ENCODE data around the gene GRB14. TPM values are rescaled to one million over a fixed set of nuclear protein-coding genes. Genes with fewer than 3 reads are reported as not detected.
"Not testable (repeated sequence)": the region's sequence is repeated elsewhere in the genome, so short reads cannot be mapped to it uniquely, and the experiment has no call there.

Gene GRB14
- total RNA-seq, 3 donors from 2014 or later: 0.27 TPM; not detected in 2

GRCh38 chr2:164558450-164558849 lies 62.8 kb downstream of the GRB14 start:
- no peak for ATAC-seq
- H3K36me3 Mint-ChIP-seq (ENCODE audit: insufficient read depth): no peaks in the 10 kb centered on the region
- H3K4me3 Mint-ChIP-seq: no peak overlapping the region
- H3K4me1 Mint-ChIP-seq (ENCODE audit: low read depth): no peaks in the 10 kb centered on the region
- H3K27me3 Mint-ChIP-seq (ENCODE audit: low read depth): no peaks in the 10 kb centered on the region
- no peak for DNase-seq
- no peaks in the 10 kb centered on the region for H3K9me3 Mint-ChIP-seq

GRCh38 chr2:164554487-164554886 lies 66.8 kb downstream of the GRB14 start:
- Mint-ChIP-seq H3K9me3 (no peaks in the 10 kb centered on the region), H3K4me1 (ENCODE audit: low read depth) (no peaks in the 10 kb centered on the region)
- no peak for DNase-seq

GRCh38 chr2:164551519-164551918 lies 69.8 kb downstream of the GRB14 start:
- no peaks in the 10 kb centered on the region for H3K36me3 Mint-ChIP-seq (ENCODE audit: insufficient read depth)
- ATAC-seq (no peak), DNase-seq (no peak)
- H3K4me3 Mint-ChIP-seq: no peak overlapping the region
- no peaks in the 10 kb centered on the region for H3K27me3 Mint-ChIP-seq (ENCODE audit: low read depth)
- H3K4me1 Mint-ChIP-seq (ENCODE audit: low read depth): no peaks in the 10 kb centered on the region
- H3K9me3 Mint-ChIP-seq: no peaks in the 10 kb centered on the region

More at GRCh38 chr2:164554487-164554886, 66.8 kb downstream of the GRB14 start:
- no peak for ATAC-seq
- no peak overlapping the region for H3K4me3 Mint-ChIP-seq
- no peaks in the 10 kb centered on the region for H3K27me3 Mint-ChIP-seq (ENCODE audit: low read depth)
- H3K36me3 Mint-ChIP-seq (ENCODE audit: insufficient read depth): no peaks in the 10 kb centered on the region

DNA sequence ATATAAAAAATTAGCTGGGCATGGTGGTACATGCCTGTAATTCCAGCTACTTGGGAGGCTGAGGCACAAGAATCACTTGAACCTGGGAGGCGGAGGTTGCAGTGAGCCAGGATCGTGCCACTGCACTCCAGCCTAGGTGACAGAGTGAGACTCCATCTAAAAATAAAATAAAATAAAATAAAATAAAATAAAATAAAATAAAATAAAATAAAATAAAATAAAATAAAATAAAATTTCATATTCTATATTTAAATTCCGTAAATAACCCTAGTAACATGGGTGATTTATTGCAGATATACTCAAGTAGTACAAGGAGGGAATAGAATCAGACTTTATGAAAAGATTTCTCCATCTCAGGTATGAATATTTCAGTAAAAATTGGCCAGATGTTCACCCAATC lies 71.6 kb downstream of the GRB14 start:
- not testable (repeated sequence) for H3K36me3 Mint-ChIP-seq (ENCODE audit: insufficient read depth); H3K4me3 Mint-ChIP-seq; H3K9me3 Mint-ChIP-seq; ATAC-seq; DNase-seq; H3K27me3 Mint-ChIP-seq (ENCODE audit: low read depth); H3K4me1 Mint-ChIP-seq (ENCODE audit: low read depth)

DNA sequence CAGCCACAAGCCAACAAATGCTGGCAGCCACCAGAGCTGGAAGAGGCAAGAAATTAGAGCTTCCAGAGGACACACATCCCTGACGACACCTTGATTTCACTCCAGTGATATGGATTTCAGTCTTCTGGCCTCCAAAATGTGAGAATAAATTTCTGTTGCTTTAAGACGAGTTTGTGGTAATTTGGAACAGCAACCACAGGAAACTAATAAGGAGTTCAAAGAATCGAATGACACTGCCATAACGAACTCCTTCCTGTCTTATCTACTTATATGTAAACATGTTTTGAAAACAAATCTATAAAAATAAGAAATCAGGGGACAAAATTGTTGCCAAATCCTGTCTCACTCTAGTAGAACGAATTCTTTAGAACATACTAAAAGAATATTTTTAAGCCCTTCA lies 75.8 kb downstream of the GRB14 start:
- no peaks in the 10 kb centered on the region for H3K4me1 Mint-ChIP-seq (ENCODE audit: low read depth)
- no peaks in the 10 kb centered on the region for H3K9me3 Mint-ChIP-seq
- DNase-seq (no peak), ATAC-seq (no peak)
- H3K4me3 Mint-ChIP-seq: no peak overlapping the region
- H3K27me3 Mint-ChIP-seq (ENCODE audit: low read depth): no peaks in the 10 kb centered on the region
- no peaks in the 10 kb centered on the region for H3K36me3 Mint-ChIP-seq (ENCODE audit: insufficient read depth)

DNA sequence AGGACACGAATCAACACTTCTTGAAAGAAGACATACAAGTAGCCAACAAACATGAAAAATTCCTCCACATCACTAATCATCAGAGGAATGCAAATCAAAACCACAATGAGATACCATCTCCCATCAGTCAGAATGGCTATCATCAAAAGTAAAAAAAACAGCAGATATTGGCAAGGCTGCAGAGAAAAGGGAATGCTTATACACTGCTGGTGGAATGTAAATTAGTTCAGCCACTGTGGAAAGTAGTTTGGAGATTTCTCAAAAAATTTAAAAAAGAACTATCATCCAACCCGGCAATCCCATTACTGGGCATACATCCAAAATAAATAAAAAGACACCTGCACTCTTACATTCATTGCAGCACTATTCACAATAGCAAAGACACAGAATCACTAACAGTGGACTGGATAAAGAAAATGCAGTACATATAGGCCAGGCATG lies 78.7 kb downstream of the GRB14 start:
- DNase-seq: no peak
- ATAC-seq: no peak
- Mint-ChIP-seq H3K9me3 (no peaks in the 10 kb centered on the region), H3K27me3 (ENCODE audit: low read depth) (no peaks in the 10 kb centered on the region), H3K4me3 (no peak overlapping the region), H3K4me1 (ENCODE audit: low read depth) (no peaks in the 10 kb centered on the region), H3K36me3 (ENCODE audit: insufficient read depth) (no peaks in the 10 kb centered on the region)

GRCh38 chr2:164538240-164538866 lies 82.9 kb downstream of the GRB14 start:
- H3K36me3 Mint-ChIP-seq (ENCODE audit: insufficient read depth): no peaks in the 10 kb centered on the region
- no peaks in the 10 kb centered on the region for H3K27me3 Mint-ChIP-seq (ENCODE audit: low read depth)
- DNase-seq: no peak
- H3K4me3 Mint-ChIP-seq: no peak overlapping the region
- no peaks in the 10 kb centered on the region for H3K9me3 Mint-ChIP-seq
- H3K4me1 Mint-ChIP-seq (ENCODE audit: low read depth): no peaks in the 10 kb centered on the region
- ATAC-seq: no peak

GRCh38 chr2:164535280-164536025 lies 85.8 kb downstream of the GRB14 start:
- no peak for DNase-seq
- H3K36me3 Mint-ChIP-seq (ENCODE audit: insufficient read depth): no peaks in the 10 kb centered on the region
- H3K9me3 Mint-ChIP-seq: no peaks in the 10 kb centered on the region
- H3K4me1 Mint-ChIP-seq (ENCODE audit: low read depth): no peaks in the 10 kb centered on the region
- no peak overlapping the region for H3K4me3 Mint-ChIP-seq
- H3K27me3 Mint-ChIP-seq (ENCODE audit: low read depth): no peaks in the 10 kb centered on the region
- no peak for ATAC-seq

DNA sequence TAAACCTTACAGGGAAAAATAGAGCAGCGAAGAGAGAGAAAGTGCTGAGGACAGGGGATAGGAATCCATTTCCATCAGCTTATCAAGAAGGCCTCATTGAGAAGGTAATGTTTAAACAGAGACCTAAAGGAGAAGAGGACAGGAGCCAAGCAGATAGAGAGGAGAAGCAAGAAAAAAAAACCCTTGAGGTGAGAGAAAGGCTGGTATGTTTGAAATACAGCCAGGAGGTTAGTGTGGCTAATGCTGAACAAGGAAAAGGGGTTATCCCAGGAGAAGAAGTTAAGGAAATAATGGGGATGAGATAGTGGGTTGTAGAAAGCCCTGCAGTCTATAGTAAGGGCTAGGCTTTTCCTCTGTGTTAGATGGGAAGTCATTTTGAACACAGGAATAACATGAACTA lies 90.8 kb downstream of the GRB14 start:
- Mint-ChIP-seq H3K36me3 (ENCODE audit: insufficient read depth) (no peaks in the 10 kb centered on the region), H3K4me3 (no peak overlapping the region), H3K9me3 (no peaks in the 10 kb centered on the region), H3K27me3 (ENCODE audit: low read depth) (no peaks in the 10 kb centered on the region), H3K4me1 (ENCODE audit: low read depth) (no peaks in the 10 kb centered on the region)
- DNase-seq (no peak), ATAC-seq (no peak)

DNA sequence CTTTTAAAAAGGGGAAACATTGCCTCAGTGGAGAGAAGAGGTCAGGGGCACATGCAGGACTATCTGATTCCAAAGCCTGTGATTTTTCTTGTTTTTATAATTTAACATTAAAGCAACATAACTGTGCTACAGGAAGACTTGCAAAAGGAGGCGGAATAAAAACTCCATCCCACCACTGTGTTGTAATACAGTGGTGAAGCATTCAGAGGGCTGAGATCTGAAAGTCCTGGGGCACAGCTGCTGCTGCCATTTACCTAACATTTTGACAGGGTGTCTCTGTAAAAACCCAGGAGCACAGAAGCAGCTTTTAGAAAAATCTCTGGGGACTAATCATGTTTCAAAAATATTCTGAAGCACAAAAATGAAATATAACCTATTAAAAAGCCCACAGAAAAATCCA lies 97.6 kb downstream of the GRB14 start:
- ATAC-seq: no peak
- Mint-ChIP-seq H3K27me3 (ENCODE audit: low read depth) (no peaks in the 10 kb centered on the region), H3K4me3 (no peak overlapping the region), H3K9me3 (peaks cover 8% of the 10 kb centered on the region), H3K36me3 (ENCODE audit: insufficient read depth) (no peaks in the 10 kb centered on the region), H3K4me1 (ENCODE audit: low read depth) (no peaks in the 10 kb centered on the region)
- no peak for DNase-seq

GRCh38 chr2:164523009-164523408 lies 98.3 kb downstream of the GRB14 start:
- peaks cover 15% of the 10 kb centered on the region for H3K9me3 Mint-ChIP-seq
- DNase-seq: no peak
- H3K4me3 Mint-ChIP-seq: no peak overlapping the region
- no peaks in the 10 kb centered on the region for H3K36me3 Mint-ChIP-seq (ENCODE audit: insufficient read depth)
- H3K4me1 Mint-ChIP-seq (ENCODE audit: low read depth): no peaks in the 10 kb centered on the region
- no peaks in the 10 kb centered on the region for H3K27me3 Mint-ChIP-seq (ENCODE audit: low read depth)
- no peak for ATAC-seq

- H3K9me3 Mint-ChIP-seq: peaks cover 15% of the 10 kb centered on the region
- ATAC-seq (no peak), DNase-seq (no peak)
- no peaks in the 10 kb centered on the region for H3K27me3 Mint-ChIP-seq (ENCODE audit: low read depth)
- H3K4me3 Mint-ChIP-seq: no peak overlapping the region
- no peaks in the 10 kb centered on the region for H3K4me1 Mint-ChIP-seq (ENCODE audit: low read depth)
- H3K36me3 Mint-ChIP-seq (ENCODE audit: insufficient read depth): no peaks in the 10 kb centered on the region
Measured at GRCh38 chr2:164522561-164522981, 98.7 kb downstream of the GRB14 start.

DNA sequence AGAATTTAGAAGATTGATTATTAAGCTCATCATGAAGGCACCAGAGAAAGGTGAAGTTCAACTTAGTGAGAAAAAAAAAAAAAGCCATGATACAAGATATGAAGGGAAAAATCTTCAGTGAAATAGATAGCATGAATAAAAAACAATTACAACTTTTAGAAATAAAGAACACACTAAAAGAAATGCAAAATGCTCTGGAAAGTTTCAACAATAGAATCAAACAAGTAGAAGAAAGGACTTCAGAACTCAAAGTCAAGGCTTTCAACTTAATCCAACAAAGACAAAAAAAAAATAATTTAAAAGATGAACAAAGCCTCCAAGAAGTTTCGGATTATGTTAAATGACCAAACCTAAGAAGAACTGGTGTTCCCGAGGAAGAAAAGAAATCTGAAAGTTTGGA lies 105.5 kb downstream of the GRB14 start:
- H3K9me3 Mint-ChIP-seq: peaks cover 25% of the 10 kb centered on the region
- H3K4me1 Mint-ChIP-seq (ENCODE audit: low read depth): no peaks in the 10 kb centered on the region
- ATAC-seq (no peak), DNase-seq (no peak)
- no peaks in the 10 kb centered on the region for H3K27me3 Mint-ChIP-seq (ENCODE audit: low read depth)
- H3K36me3 Mint-ChIP-seq (ENCODE audit: insufficient read depth): no peaks in the 10 kb centered on the region
- no peak overlapping the region for H3K4me3 Mint-ChIP-seq

DNA sequence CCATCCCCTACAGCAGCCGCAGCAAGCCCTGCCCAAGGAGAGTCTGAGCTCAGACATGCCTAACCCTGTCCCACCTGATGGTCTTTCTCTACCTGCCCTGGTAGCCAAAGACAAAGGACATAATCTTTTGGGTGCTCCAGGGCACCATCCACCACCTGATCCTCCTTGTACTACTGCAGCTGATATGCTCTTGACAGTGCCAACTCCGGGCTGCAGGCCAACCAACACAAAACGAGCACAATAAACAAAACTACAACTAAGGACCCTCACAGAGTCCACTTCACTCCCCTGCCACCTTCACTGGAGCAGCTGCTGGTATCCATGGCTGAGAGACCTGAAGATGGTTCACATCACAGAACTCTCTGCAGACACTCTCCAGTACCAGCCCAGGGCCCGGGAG lies 106.3 kb downstream of the GRB14 start:
- no peak for ATAC-seq
- H3K9me3 Mint-ChIP-seq: peaks cover 25% of the 10 kb centered on the region

GRCh38 chr2:164514491-164514890 lies 106.8 kb downstream of the GRB14 start:
- no peak overlapping the region for H3K4me3 Mint-ChIP-seq
- peaks cover 25% of the 10 kb centered on the region for H3K9me3 Mint-ChIP-seq
- H3K27me3 Mint-ChIP-seq (ENCODE audit: low read depth): no peaks in the 10 kb centered on the region
- DNase-seq (no peak), ATAC-seq (no peak)
- H3K4me1 Mint-ChIP-seq (ENCODE audit: low read depth): no peaks in the 10 kb centered on the region
- H3K36me3 Mint-ChIP-seq (ENCODE audit: insufficient read depth): no peaks in the 10 kb centered on the region

More for the DNA sequence above, 106.3 kb downstream of the GRB14 start:
- DNase-seq: no peak
- H3K27me3 Mint-ChIP-seq (ENCODE audit: low read depth): no peaks in the 10 kb centered on the region
- H3K36me3 Mint-ChIP-seq (ENCODE audit: insufficient read depth): no peaks in the 10 kb centered on the region
- H3K4me3 Mint-ChIP-seq: no peak overlapping the region
- no peaks in the 10 kb centered on the region for H3K4me1 Mint-ChIP-seq (ENCODE audit: low read depth)
